Sigmoid colon (tissue), 4 donors: ENCODE data around the gene OR2AE1.

ENCODE experiments used
- EP300 ChIP-seq, 4 donors: sonication (generic); formaldehyde crosslinking; IDR thresholded peaks; one replicate each; pipeline ENCODE4 v1.6.1; 2017; ENCODE audit warnings: antibody characterized with exemption in 4 of 4
- POLR2A ChIP-seq, 2 donors: fragments of 450-650 bp; IDR thresholded peaks; one replicate each; pipeline ENCODE4 v1.6.1; 2016; ENCODE audit warnings: antibody characterized with exemption in 2 of 2, mild to moderate bottlenecking in 2 of 2, moderate library complexity in 2 of 2
- POLR2AphosphoS5 ChIP-seq, 4 donors: sonication (generic); formaldehyde crosslinking; IDR thresholded peaks; one replicate each; pipeline ENCODE4 v1.6.1; 2017; ENCODE audit warnings: antibody characterized with exemption in 4 of 4
- TF ChIP-seq, protein P1 (sequence below), 4 experiments: fragments of 450-650 bp in 3 of 4; fragments of 200-600 bp in 1 of 4; IDR thresholded peaks; one replicate each; pipeline ENCODE4 v1.5.1; 2016 to 2019; ENCODE audit warnings: antibody characterized with exemption in 4 of 4, mild to moderate bottlenecking in 3 of 4, moderate library complexity in 2 of 4

DNA sequence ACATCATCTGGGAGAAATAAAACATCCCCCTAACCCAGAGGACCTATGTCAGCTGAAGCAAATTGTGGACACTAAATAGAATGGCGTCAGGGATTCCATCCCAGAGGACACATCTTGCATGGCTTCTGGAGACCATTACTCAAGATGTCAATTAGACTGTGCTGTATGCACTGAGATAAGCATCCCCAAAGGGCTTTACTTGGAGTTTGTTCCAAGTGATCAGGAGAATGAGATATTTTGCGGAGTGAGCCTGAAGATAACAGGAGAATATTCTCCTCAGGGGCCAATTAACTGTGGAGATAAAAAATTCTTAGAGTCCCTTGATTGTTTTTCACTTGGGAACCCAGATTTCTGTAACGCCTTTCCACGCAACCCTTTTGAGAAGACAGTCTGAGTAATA, 4.5 kb upstream of the OR2AE1 start:
- TF ChIP-seq, protein P1, sequence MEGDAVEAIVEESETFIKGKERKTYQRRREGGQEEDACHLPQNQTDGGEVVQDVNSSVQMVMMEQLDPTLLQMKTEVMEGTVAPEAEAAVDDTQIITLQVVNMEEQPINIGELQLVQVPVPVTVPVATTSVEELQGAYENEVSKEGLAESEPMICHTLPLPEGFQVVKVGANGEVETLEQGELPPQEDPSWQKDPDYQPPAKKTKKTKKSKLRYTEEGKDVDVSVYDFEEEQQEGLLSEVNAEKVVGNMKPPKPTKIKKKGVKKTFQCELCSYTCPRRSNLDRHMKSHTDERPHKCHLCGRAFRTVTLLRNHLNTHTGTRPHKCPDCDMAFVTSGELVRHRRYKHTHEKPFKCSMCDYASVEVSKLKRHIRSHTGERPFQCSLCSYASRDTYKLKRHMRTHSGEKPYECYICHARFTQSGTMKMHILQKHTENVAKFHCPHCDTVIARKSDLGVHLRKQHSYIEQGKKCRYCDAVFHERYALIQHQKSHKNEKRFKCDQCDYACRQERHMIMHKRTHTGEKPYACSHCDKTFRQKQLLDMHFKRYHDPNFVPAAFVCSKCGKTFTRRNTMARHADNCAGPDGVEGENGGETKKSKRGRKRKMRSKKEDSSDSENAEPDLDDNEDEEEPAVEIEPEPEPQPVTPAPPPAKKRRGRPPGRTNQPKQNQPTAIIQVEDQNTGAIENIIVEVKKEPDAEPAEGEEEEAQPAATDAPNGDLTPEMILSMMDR (IDR thresholded peaks at IDR 0.05): no peak
- no peak for TF ChIP-seq POLR2A (IDR thresholded peaks at IDR 0.05)
- TF ChIP-seq POLR2AphosphoS5 (IDR thresholded peaks at IDR 0.05): no peak
- no peak for TF ChIP-seq EP300 (IDR thresholded peaks at IDR 0.05)
